Stomach (tissue), 9 donors: ENCODE measurements around the gene LBX1. TPM values are rescaled to one million over a fixed set of nuclear protein-coding genes. Genes with fewer than 3 reads are reported as not detected.
A peak's percentile ranks its signal among the peaks of the same experiment; 100 is the strongest.
"Not testable (repeated sequence)": the region's sequence is repeated elsewhere in the genome, so short reads cannot be mapped to it uniquely, and the experiment has no call there.

Experiments used
- DNase-seq, 2 donors: peaks; one replicate each; pipeline versions ENCODE4 v3.0.0 to v3.0.0-alpha.2; 2013 to 2019
- H3K27ac ChIP-seq, 5 donors: fragments of 200-600 bp in 4 of 5; sonication (generic) in 4 of 5; one replicate each; pipeline ENCODE4 v1.5.1; 2013 to 2019; ENCODE audit warnings: mild to moderate bottlenecking in 1 of 5, moderate library complexity in 1 of 5
- H3K27me3 ChIP-seq, 3 donors: fragments of 200-600 bp; sonication (generic); one replicate each; pipeline ENCODE4 v1.5.1; 2017 to 2019; ENCODE audit warnings: mixed run types in 1 of 3
- H3K36me3 ChIP-seq, 4 donors: fragments of 200-600 bp; sonication (generic); 1 replicate in 3 of 4; 2 replicates in 1 of 4; pipeline ENCODE4 v1.5.1; 2016 to 2019
- H3K4me1 ChIP-seq, 4 donors: fragments of 200-600 bp; sonication (generic); one replicate each; pipeline ENCODE4 v1.5.1; 2016 to 2019
- H3K4me3 ChIP-seq, 4 donors: fragments of 200-600 bp; sonication (generic) in 3 of 4; one replicate each; pipeline ENCODE4 v1.5.1; 2016 to 2019; ENCODE audit warnings: mild to moderate bottlenecking in 1 of 4
- H3K9me3 ChIP-seq, 4 donors: fragments of 200-600 bp; sonication (generic); one replicate each; pipeline ENCODE4 v1.5.1; 2016 to 2019
- EP300 ChIP-seq: sonication (generic); formaldehyde crosslinking; IDR thresholded peaks from one replicate; pipeline ENCODE4 v1.6.1; 2017; ENCODE audit warnings: antibody characterized with exemption
- POLR2A ChIP-seq, 4 donors: fragments of 450-650 bp; IDR thresholded peaks; one replicate each; pipeline ENCODE4 v1.6.1; 2016; ENCODE audit warnings: antibody characterized with exemption in 4 of 4, control low read depth in 2 of 4, mild to moderate bottlenecking in 1 of 4, moderate library complexity in 1 of 4
- POLR2AphosphoS5 ChIP-seq, 3 donors: sonication (generic); formaldehyde crosslinking; IDR thresholded peaks; one replicate each; pipeline ENCODE4 v1.6.1; 2016; ENCODE audit warnings: antibody characterized with exemption in 3 of 3
- WGBS, 5 donors: extraction: QIAGEN DNeasy Blood & Tissue Kit in 3 of 5; methylation state at CpG; one replicate each; pipeline versions ENCODE4 v1.1.5 to v1.1.7; 2013 to 2018; 5-methylcytosine and 5-hydroxymethylcytosine counted together
- intact Hi-C: fragments of 100-400 bp; cut with DNase I; formaldehyde crosslinking; loops from one replicate; pipeline ENCODE4 v1.15.1; 2023; ENCODE audit warnings: low total_unique reads
- polyA plus RNA-seq, 3 donors: library from polyadenylated mRNA; stranded (reverse); fragments of 200-250 nt; gene quantifications; one replicate each; pipeline ENCODE4 v1.2.3, GENCODE V29; 2013
- total RNA-seq, 5 donors: library from RNA; depleted of rRNA; stranded (reverse); fragments of >200 nt; gene quantifications; one replicate each; pipeline versions ENCODE4 v1.1.0 to v1.2.3, GENCODE V29; 2014 to 2016
- TF ChIP-seq, protein P1 (sequence below), 7 experiments: fragments of 450-650 bp in 4 of 7; fragments of 200-600 bp in 3 of 7; sonication (generic) in 3 of 7; IDR thresholded peaks; one replicate each; pipeline ENCODE4 v1.5.1; 2016 to 2019; ENCODE audit warnings: antibody characterized with exemption in 7 of 7, control low read depth in 2 of 7, mild to moderate bottlenecking in 1 of 7
- donor health status: healthy with polysubstance abuse.
- donor health status: Bipolar disorder and iron deficiency.
- donor health status: healthy.

Gene LBX1
- total and polyA plus RNA-seq, 8 donors, result not detected

DNA sequence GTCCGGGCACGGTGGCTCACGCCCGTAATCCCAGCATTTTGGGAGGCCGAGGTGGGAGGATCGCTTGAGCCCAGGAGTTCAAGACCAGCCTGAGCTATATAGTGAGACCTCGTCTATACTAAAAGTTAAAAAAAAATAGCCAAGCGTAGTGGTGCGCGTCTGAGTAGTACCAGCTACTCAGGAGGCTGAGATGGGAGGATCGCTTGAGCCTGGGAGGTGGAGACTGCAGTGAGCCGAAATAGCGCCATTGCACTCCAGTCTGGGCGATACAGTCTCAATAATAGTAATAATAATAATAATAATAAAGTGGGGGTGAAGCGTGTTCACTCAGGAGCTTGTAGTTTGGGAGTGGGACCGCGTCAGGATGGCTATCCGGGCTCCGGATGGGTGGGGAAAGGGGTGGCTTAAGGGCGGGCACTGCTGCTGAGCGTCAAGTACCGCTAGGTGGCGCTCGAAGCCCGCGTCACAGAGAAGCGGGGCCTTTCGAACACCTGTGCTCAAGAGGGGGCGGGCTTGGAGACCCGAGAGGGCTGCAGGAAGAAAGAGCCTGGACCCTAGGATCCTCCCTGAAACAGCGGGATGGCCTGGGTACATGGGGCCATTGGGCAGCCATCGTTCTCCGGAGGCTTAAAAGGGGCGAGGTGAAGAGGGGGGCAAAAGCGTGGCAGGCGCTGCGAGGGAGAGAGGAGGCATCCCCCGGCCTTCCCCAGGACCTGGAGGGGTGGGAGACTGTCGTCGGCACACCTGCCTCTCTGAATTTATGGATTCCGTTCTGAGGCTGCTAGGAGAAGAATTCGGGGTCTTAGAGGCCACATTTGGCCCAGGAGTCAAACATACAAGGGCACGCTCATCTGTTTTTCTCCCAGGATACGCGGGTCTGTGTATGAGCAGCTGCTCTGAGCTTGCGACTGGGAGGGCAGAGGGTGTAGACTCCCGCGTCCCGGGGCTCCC lies 14.5 kb downstream of the LBX1 start:
- 11 to 15% (median 13%) methylated on average over 46 to 49 of the region's 49 CpGs for WGBS, 5 donors
- Histone ChIP-seq H3K27me3 (peaks cover 51 to 100% (median 91%) of the 10 kb centered on the region in 3 donors), H3K4me1 (peaks cover 37 to 49% (median 46%) of the 10 kb centered on the region in 4 donors), H3K36me3 (no peaks in the 10 kb centered on the region), H3K4me3 (peak overlapping the region in 1 of 4 donors; percentile 45), H3K9me3 (no peaks in the 10 kb centered on the region), H3K27ac (no peak overlapping the region)
- DNase-seq, result peak; percentile 65 to 87
- TF ChIP-seq, protein P1, sequence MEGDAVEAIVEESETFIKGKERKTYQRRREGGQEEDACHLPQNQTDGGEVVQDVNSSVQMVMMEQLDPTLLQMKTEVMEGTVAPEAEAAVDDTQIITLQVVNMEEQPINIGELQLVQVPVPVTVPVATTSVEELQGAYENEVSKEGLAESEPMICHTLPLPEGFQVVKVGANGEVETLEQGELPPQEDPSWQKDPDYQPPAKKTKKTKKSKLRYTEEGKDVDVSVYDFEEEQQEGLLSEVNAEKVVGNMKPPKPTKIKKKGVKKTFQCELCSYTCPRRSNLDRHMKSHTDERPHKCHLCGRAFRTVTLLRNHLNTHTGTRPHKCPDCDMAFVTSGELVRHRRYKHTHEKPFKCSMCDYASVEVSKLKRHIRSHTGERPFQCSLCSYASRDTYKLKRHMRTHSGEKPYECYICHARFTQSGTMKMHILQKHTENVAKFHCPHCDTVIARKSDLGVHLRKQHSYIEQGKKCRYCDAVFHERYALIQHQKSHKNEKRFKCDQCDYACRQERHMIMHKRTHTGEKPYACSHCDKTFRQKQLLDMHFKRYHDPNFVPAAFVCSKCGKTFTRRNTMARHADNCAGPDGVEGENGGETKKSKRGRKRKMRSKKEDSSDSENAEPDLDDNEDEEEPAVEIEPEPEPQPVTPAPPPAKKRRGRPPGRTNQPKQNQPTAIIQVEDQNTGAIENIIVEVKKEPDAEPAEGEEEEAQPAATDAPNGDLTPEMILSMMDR (IDR thresholded peaks at IDR 0.05), result peak in 5 of 7 experiments; percentile 30 to 91 (median 82)
- no peak for TF ChIP-seq EP300
- intact Hi-C loops, result loop anchor here (5.0 kb wide), 1 partner anchor 358 kb away; no protein-coding TSS in a partner anchor

DNA sequence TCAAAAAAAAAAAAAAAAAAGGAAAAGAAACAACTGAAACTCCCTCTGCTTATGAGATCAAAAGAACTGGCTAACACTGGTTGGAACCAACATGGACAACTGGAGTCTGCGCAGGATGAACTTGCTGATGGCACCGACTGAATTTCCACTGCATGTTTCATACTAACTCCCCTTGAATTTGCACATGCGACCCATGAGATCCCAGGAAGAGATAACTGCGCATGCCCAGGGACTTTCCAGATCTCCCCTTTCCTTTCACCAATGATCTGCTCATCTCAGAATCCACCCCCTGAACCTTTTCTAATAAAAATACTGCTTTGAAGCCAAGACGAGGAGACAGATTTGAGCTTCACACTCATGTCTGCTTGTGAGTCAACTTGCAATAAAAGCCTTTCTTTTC lies 20.7 kb downstream of the LBX1 start:
- no peak for DNase-seq
- Histone ChIP-seq H3K4me1 (peaks cover 0 to 4% (median 2%) of the 10 kb centered on the region in 4 donors), H3K27ac (no peak overlapping the region), H3K9me3 (peaks cover 0 to 4% (median 0%) of the 10 kb centered on the region in 4 donors), H3K36me3 (no peaks in the 10 kb centered on the region), H3K4me3 (no peak overlapping the region), H3K27me3 (peaks cover 11 to 99% (median 53%) of the 10 kb centered on the region in 3 donors)
- TF ChIP-seq, protein P1 (IDR thresholded peaks at IDR 0.05), result no peak
- no peak for TF ChIP-seq POLR2AphosphoS5 (IDR thresholded peaks at IDR 0.05)
- no peak for TF ChIP-seq EP300
- TF ChIP-seq POLR2A (IDR thresholded peaks at IDR 0.05), result no peak
- WGBS, 5 donors, result 74 to 84% (median 75%) methylated on average over 5 of the region's 5 CpGs
- intact Hi-C loops, result no loop called here

DNA sequence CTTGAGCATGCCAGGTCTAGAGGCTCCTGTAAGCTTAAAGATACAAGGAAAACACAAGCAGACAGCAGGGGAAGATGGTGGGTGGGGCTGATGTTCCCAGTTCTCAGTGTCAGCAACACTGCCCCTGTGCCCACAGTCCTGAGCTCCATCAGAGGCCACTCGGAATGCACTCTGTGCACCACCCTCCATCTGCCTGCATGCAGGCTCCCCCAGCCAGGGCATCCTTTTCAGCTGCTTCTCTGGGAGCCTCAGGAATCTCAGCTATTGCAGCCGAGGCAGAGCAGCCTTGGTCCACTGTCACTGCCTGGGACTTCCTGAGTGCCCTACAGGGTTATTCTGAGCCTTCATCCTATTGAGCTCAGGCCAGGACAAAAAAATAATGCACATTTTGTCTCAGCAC lies 22.2 kb downstream of the LBX1 start:
- Histone ChIP-seq H3K4me1 (no peaks in the 10 kb centered on the region), H3K9me3 (peaks cover 0 to 4% (median 0%) of the 10 kb centered on the region in 4 donors), H3K36me3 (no peaks in the 10 kb centered on the region), H3K27ac (no peak overlapping the region), H3K4me3 (no peak overlapping the region), H3K27me3 (peaks cover 0 to 98% (median 38%) of the 10 kb centered on the region in 3 donors)
- TF ChIP-seq EP300, result no peak
- TF ChIP-seq, protein P1 (IDR thresholded peaks at IDR 0.05), result no peak
- no peak for TF ChIP-seq POLR2A (IDR thresholded peaks at IDR 0.05)
- no peak for TF ChIP-seq POLR2AphosphoS5 (IDR thresholded peaks at IDR 0.05)
- intact Hi-C loops, result no loop called here
- no peak for DNase-seq
- WGBS, 5 donors, result 42 to 83% (median 48%) methylated on average over 1 to 2 of the region's 2 CpGs

DNA sequence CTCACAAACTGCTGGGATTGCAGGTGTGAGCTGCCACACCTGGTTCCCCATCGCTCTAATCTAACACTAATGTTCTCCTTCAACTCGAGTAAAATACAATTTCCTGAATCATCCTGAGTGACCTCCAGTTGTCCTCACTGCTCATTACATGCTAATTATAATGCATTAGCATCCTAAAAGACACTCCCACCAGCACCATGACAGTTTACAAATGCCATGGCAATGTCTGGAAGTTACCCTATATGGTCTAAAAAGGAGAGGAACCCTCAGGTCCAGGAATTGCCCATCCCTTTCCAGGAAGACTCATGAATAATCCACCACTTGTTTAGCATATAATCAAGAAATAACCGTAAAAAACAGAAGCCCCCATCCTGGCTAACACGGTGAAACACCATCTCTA lies 26.6 kb downstream of the LBX1 start:
- H3K27me3 ChIP-seq, result peaks cover 0 to 83% (median 8%) of the 10 kb centered on the region in 3 donors
- H3K27ac ChIP-seq, intact Hi-C loops, DNase-seq, H3K4me3 ChIP-seq, H3K4me1 ChIP-seq, H3K9me3 ChIP-seq, H3K36me3 ChIP-seq: not testable (repeated sequence)
- WGBS, 5 donors, result 61 to 72% (median 65%) methylated on average over 4 of the region's 4 CpGs

DNA sequence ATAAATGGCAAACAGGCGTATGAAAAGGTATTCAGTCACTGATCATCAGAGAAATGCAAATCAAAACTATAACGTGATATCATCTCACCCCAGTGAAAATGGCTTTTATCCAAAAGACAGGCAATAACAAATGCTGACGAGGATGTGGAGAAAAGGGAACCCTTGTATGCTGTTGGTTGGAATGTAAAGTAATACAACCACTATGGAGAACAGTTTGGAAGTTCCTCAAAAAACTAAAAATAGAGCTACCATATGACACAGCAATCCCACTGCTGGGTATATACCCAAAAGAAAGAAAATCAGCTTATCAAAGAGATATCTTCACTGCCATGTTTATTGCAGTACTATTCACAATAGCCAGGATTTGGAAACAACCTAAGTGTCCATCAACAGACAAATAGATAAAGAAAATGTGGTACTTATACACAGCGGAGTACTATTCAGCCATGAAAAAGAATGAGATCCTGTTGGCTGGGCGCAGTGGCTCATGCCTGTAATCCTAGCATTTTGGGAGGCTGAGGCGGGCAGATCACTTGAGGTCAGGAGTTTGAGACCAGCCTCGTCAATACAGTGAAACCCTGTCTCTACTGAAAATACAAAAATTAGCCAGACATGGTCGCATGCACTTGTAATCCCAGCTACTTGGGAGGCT lies 30.8 kb downstream of the LBX1 start:
- H3K4me3 ChIP-seq, H3K4me1 ChIP-seq, H3K27ac ChIP-seq, DNase-seq, H3K36me3 ChIP-seq, intact Hi-C loops, H3K9me3 ChIP-seq: not testable (repeated sequence)
- WGBS, 5 donors, result 76 to 86% (median 85%) methylated on average over 8 of the region's 8 CpGs
- H3K27me3 ChIP-seq, result peaks cover 0 to 83% (median 16%) of the 10 kb centered on the region in 3 donors
